HG03064 (cell line): ENCODE measurements around the gene DLEC1.

Source experiments
- ATAC-seq: cut with Tn5 transposase; IDR thresholded peaks from one replicate; pipeline ENCODE4 v1.9.1; 2021; ENCODE audit warnings: low read depth; ENCODE audit not compliant: unreplicated experiment

Gene DLEC1

GRCh38 chr3:38039101-38039898 is at the start of gene DLEC1:
Gene DLEC1 (plus strand): TSS chr3:38039208. CDS start chr3:38039226, 18 bp downstream.
- ATAC-seq, result peak; percentile 80

- ATAC-seq, result no peak
Observed at GRCh38 chr3:37989821-37990480, 49.1 kb upstream of the DLEC1 start.

- no peak for ATAC-seq
Observed at GRCh38 chr3:37990527-37990926, 48.5 kb upstream of the DLEC1 start, which contains the start of gene VILL. Gene VILL (plus strand): TSS chr3:37990786. CDS start chr3:37993673, 2,887 bp downstream.

GRCh38 chr3:37991109-37991508 is 47.9 kb upstream of the DLEC1 start:
- ATAC-seq, result no peak

GRCh38 chr3:37991823-37992222 is 47.2 kb upstream of the DLEC1 start:
- ATAC-seq, result no peak

- ATAC-seq, result no peak
Observed at GRCh38 chr3:37992271-37993066, 46.5 kb upstream of the DLEC1 start.

GRCh38 chr3:37993067-37993455 is 45.9 kb upstream of the DLEC1 start:
- no peak for ATAC-seq

- no peak for ATAC-seq
Observed at GRCh38 chr3:37993460-37993819, 45.6 kb upstream of the DLEC1 start.

GRCh38 chr3:37993820-37994638 is 45.0 kb upstream of the DLEC1 start:
- ATAC-seq, result peak; percentile 55

GRCh38 chr3:37994639-37994972 is 44.4 kb upstream of the DLEC1 start:
- no peak for ATAC-seq

GRCh38 chr3:37995652-37996641 is 43.1 kb upstream of the DLEC1 start:
- no peak for ATAC-seq

GRCh38 chr3:37996785-37997301 is 42.2 kb upstream of the DLEC1 start:
- no peak for ATAC-seq

GRCh38 chr3:37997342-37997741 is 41.7 kb upstream of the DLEC1 start:
- no peak for ATAC-seq

- ATAC-seq, result no peak
Observed at GRCh38 chr3:37997791-37998370, 41.1 kb upstream of the DLEC1 start.

GRCh38 chr3:37999836-38000235 is 39.2 kb upstream of the DLEC1 start:
- no peak for ATAC-seq

- no peak for ATAC-seq
Observed at GRCh38 chr3:38000242-38000916, 38.6 kb upstream of the DLEC1 start.

GRCh38 chr3:38000965-38001455 is 38.0 kb upstream of the DLEC1 start:
- ATAC-seq, result no peak

GRCh38 chr3:38001456-38002081 is 37.4 kb upstream of the DLEC1 start:
- no peak for ATAC-seq
